ENCODE measurements around the gene CDKAL1. TPM values are rescaled to one million over a fixed set of nuclear protein-coding genes. Genes with fewer than 3 reads are reported as not detected.

CDKAL1 gene
- total RNA-seq, 2 donors from 2014 or later, result 23.0 to 23.7 TPM

DNA sequence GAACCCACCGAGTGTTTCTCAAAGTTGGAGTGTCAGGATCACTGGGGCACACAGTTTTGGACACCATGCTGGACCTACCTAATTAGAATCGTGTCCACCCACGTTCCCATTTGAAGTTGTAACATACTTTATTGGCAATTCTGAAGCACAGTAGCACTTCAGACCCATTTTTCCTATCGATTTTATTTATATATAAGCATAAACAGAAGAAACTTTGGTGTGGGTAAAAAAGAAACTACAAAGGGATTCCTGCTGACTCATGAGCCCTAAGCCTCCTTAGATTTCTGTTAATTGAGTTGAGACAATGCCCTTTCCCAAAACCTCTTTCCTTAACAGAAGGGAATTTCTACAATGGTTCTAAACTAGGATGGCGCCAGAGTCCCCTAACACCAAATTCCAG is 398.0 kb downstream of the CDKAL1 start:
- no peak overlapping the region for H3K27ac Mint-ChIP-seq
- no peak for DNase-seq

DNA sequence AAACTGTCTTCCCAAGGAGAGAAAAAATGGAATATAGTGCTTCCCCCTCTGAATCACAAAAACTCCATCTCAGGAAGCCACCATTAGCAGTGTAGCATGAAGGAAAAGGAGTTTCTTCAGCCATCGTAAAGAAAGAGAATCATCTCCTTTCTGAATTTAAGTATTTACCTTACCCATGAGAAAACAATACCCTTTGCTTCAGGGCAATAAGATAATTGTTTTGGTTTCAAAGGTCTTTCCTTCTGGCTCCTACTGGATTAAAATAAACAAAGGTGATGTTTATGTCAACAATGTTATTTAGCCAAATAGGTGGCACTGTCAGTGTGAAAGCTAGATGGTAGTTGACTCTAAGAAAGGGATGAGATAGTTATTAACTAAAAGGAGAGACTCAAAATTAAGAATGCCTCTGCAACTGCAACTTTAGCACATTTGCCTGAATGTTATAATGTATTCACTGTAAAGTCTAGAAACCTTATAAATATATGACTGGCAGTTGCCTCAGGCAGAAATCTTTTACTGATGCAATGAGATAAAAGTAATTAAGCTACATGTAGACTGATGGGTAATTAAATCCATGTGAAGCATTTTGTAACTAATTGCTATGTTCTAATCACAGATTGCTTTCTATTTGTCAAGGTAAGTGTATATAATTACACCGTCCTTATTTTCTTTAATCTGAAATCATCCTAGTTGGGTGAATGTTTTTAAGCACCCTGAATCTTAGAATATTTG is 399.0 kb downstream of the CDKAL1 start:
- H3K9me3 ChIP-seq (ENCODE audit: control insufficient read depth, low read length, poor library complexity, severe bottlenecking), result no peaks in the 10 kb centered on the region
- ATAC-seq (no peak), DNase-seq (no peak)
- peaks cover 2% of the 10 kb centered on the region for H3K4me1 Mint-ChIP-seq
- H3K36me3 Mint-ChIP-seq (ENCODE audit: low read depth), result peaks cover 5% of the 10 kb centered on the region
- H3K4me3 Mint-ChIP-seq, result no peak overlapping the region
- no peaks in the 10 kb centered on the region for H3K27me3 Mint-ChIP-seq
- no peak overlapping the region for H3K27ac Mint-ChIP-seq

More for the DNA sequence above, 398.0 kb downstream of the CDKAL1 start:
- no peak overlapping the region for H3K4me3 Mint-ChIP-seq
- no peak for ATAC-seq
- no peaks in the 10 kb centered on the region for H3K9me3 ChIP-seq (ENCODE audit: control insufficient read depth, low read length, poor library complexity, severe bottlenecking)
- H3K4me1 Mint-ChIP-seq, result peaks cover 2% of the 10 kb centered on the region
- peaks cover under 1% of the 10 kb centered on the region for H3K36me3 Mint-ChIP-seq (ENCODE audit: low read depth)
- no peaks in the 10 kb centered on the region for H3K27me3 Mint-ChIP-seq

DNA sequence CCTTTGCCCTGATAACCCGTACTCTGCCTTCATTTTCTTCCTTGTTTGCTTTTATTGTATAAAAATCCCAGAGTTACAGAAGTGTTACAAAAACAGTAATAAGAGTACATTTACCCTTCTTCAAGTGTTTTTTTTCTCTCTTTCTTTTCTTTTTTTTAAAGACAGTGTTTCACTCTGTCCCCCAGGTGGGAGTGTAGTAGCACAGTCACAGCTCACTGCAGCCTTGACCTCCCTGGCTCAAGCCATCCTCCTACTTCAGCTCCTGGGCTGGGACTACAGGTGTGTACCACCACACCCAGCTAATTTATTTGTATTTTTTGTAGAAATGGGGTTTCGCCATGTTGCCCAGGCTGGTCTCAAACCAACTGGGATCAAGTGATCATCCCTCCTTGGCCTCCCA is 402.7 kb downstream of the CDKAL1 start:
- Mint-ChIP-seq H3K4me1 (no peaks in the 10 kb centered on the region), H3K27me3 (no peaks in the 10 kb centered on the region), H3K27ac (no peak overlapping the region), H3K36me3 (ENCODE audit: low read depth) (peaks cover 8% of the 10 kb centered on the region), H3K4me3 (no peak overlapping the region)
- ATAC-seq, result no peak
- no peak for DNase-seq
- no peaks in the 10 kb centered on the region for H3K9me3 ChIP-seq (ENCODE audit: control insufficient read depth, low read length, poor library complexity, severe bottlenecking)

- Mint-ChIP-seq H3K36me3 (ENCODE audit: low read depth) (peaks cover 8% of the 10 kb centered on the region), H3K27me3 (no peaks in the 10 kb centered on the region), H3K4me1 (no peaks in the 10 kb centered on the region), H3K27ac (no peak overlapping the region), H3K4me3 (no peak overlapping the region)
- DNase-seq (no peak), ATAC-seq (no peak)
- no peaks in the 10 kb centered on the region for H3K9me3 ChIP-seq (ENCODE audit: control insufficient read depth, low read length, poor library complexity, severe bottlenecking)
These were observed 405.0 kb downstream of the CDKAL1 start for GRCh38 chr6:20939161-20939775.

DNA sequence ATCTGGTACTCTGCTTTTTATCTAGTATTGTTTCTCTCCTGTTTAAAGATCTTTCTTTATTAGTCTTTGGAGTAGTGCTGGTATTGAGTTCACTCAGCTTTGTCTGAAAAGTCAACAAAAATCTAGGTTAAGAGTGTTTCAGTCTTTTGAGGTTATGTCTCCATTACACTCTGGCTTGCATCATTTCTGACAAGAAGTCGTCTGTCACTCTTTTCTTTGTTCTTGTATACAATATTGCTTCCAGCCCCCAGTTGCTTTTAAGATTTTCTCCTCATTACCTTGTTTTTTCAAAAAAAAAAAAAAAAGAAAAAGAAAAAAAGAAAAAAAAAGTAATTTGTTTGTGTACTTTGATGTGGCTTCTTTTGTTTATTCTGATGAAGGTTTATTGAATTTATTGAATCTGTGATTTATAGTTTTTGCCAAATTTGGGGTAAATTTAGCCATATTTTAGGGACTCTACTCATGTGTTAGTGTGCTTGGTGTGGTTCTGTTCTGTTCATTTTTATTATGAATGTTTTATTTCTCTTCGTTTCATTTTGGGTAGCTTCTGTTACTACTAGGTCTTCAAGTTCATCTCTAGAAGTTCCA is 408.9 kb downstream of the CDKAL1 start:
- no peaks in the 10 kb centered on the region for H3K4me1 Mint-ChIP-seq
- no peaks in the 10 kb centered on the region for H3K9me3 ChIP-seq (ENCODE audit: control insufficient read depth, low read length, poor library complexity, severe bottlenecking)
- H3K27me3 Mint-ChIP-seq, result no peaks in the 10 kb centered on the region
- DNase-seq, result no peak
- ATAC-seq, result no peak
- no peak overlapping the region for H3K4me3 Mint-ChIP-seq
- H3K27ac Mint-ChIP-seq, result no peak overlapping the region
- peaks cover 4% of the 10 kb centered on the region for H3K36me3 Mint-ChIP-seq (ENCODE audit: low read depth)

- Mint-ChIP-seq H3K4me3 (no peak overlapping the region), H3K36me3 (ENCODE audit: low read depth) (peaks cover 4% of the 10 kb centered on the region), H3K4me1 (no peaks in the 10 kb centered on the region), H3K27me3 (no peaks in the 10 kb centered on the region), H3K27ac (no peak overlapping the region)
- H3K9me3 ChIP-seq (ENCODE audit: control insufficient read depth, low read length, poor library complexity, severe bottlenecking), result no peaks in the 10 kb centered on the region
- no peak for ATAC-seq
- DNase-seq, result no peak
These were observed 409.7 kb downstream of the CDKAL1 start for GRCh38 chr6:20943922-20944321.

- Mint-ChIP-seq H3K27ac (no peak overlapping the region), H3K4me3 (no peak overlapping the region), H3K4me1 (no peaks in the 10 kb centered on the region), H3K36me3 (ENCODE audit: low read depth) (peaks cover 2% of the 10 kb centered on the region), H3K27me3 (no peaks in the 10 kb centered on the region)
- no peaks in the 10 kb centered on the region for H3K9me3 ChIP-seq (ENCODE audit: control insufficient read depth, low read length, poor library complexity, severe bottlenecking)
- no peak for DNase-seq
- ATAC-seq, result no peak
These were observed 411.8 kb downstream of the CDKAL1 start for GRCh38 chr6:20946022-20946421.

- no peaks in the 10 kb centered on the region for H3K9me3 ChIP-seq (ENCODE audit: control insufficient read depth, low read length, poor library complexity, severe bottlenecking)
- H3K36me3 Mint-ChIP-seq (ENCODE audit: low read depth), result peaks cover 2% of the 10 kb centered on the region
- H3K4me1 Mint-ChIP-seq, result no peaks in the 10 kb centered on the region
- no peak overlapping the region for H3K27ac Mint-ChIP-seq
- no peaks in the 10 kb centered on the region for H3K27me3 Mint-ChIP-seq
- no peak overlapping the region for H3K4me3 Mint-ChIP-seq
- ATAC-seq (no peak), DNase-seq (no peak)
These were observed 412.6 kb downstream of the CDKAL1 start for GRCh38 chr6:20946890-20947289.

GRCh38 chr6:20947977-20948376 is 413.7 kb downstream of the CDKAL1 start:
- DNase-seq (no peak), ATAC-seq (no peak)
- H3K4me3 Mint-ChIP-seq, result no peak overlapping the region
- H3K9me3 ChIP-seq (ENCODE audit: control insufficient read depth, low read length, poor library complexity, severe bottlenecking), result no peaks in the 10 kb centered on the region
- H3K4me1 Mint-ChIP-seq, result no peaks in the 10 kb centered on the region
- no peak overlapping the region for H3K27ac Mint-ChIP-seq
- no peaks in the 10 kb centered on the region for H3K27me3 Mint-ChIP-seq
- peaks cover 2% of the 10 kb centered on the region for H3K36me3 Mint-ChIP-seq (ENCODE audit: low read depth)

- DNase-seq (no peak), ATAC-seq (no peak)
- no peaks in the 10 kb centered on the region for H3K27me3 Mint-ChIP-seq
- H3K9me3 ChIP-seq (ENCODE audit: control insufficient read depth, low read length, poor library complexity, severe bottlenecking), result no peaks in the 10 kb centered on the region
- no peak overlapping the region for H3K27ac Mint-ChIP-seq
- no peaks in the 10 kb centered on the region for H3K4me1 Mint-ChIP-seq
- peaks cover 2% of the 10 kb centered on the region for H3K36me3 Mint-ChIP-seq (ENCODE audit: low read depth)
- no peak overlapping the region for H3K4me3 Mint-ChIP-seq
These were observed 414.3 kb downstream of the CDKAL1 start for GRCh38 chr6:20948556-20948955.

DNA sequence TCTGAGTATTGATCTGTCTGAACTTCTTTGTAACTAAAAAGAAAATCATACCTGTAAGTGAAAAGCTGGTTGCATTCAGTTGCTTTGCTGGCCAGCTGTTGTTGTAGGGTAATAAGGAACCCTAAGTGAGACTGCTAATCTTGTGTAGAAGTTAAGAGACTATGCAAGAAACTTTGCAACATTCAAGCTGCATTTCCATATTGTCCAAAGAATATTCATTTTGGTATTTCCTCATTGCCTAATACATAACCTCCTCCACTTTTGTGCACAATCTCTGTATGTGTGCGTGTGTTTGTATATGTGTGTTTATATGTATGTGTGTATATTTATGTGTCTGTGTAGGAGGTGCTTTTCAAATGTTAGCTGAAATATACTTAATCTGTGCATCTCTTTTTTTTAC is 414.9 kb downstream of the CDKAL1 start:
- H3K27me3 Mint-ChIP-seq, result no peaks in the 10 kb centered on the region
- no peaks in the 10 kb centered on the region for H3K4me1 Mint-ChIP-seq
- peaks cover 2% of the 10 kb centered on the region for H3K36me3 Mint-ChIP-seq (ENCODE audit: low read depth)
- H3K9me3 ChIP-seq (ENCODE audit: control insufficient read depth, low read length, poor library complexity, severe bottlenecking), result no peaks in the 10 kb centered on the region
- DNase-seq (no peak), ATAC-seq (no peak)
- H3K4me3 Mint-ChIP-seq, result no peak overlapping the region
- no peak overlapping the region for H3K27ac Mint-ChIP-seq

GRCh38 chr6:20952699-20953474 is 418.6 kb downstream of the CDKAL1 start:
- DNase-seq (no peak), ATAC-seq (no peak)
- Mint-ChIP-seq H3K36me3 (ENCODE audit: low read depth) (peaks cover 7% of the 10 kb centered on the region), H3K27ac (no peak overlapping the region), H3K4me3 (no peak overlapping the region), H3K4me1 (no peaks in the 10 kb centered on the region), H3K27me3 (no peaks in the 10 kb centered on the region)
- H3K9me3 ChIP-seq (ENCODE audit: control insufficient read depth, low read length, poor library complexity, severe bottlenecking), result no peaks in the 10 kb centered on the region

GRCh38 chr6:20954315-20954714 is 420.1 kb downstream of the CDKAL1 start:
- Mint-ChIP-seq H3K4me3 (no peak overlapping the region), H3K27ac (no peak overlapping the region)
- ATAC-seq, result no peak

More at GRCh38 chr6:20954315-20954714, 420.1 kb downstream of the CDKAL1 start:
- H3K9me3 ChIP-seq (ENCODE audit: control insufficient read depth, low read length, poor library complexity, severe bottlenecking), result no peaks in the 10 kb centered on the region
- Mint-ChIP-seq H3K36me3 (ENCODE audit: low read depth) (peaks cover 5% of the 10 kb centered on the region), H3K27me3 (no peaks in the 10 kb centered on the region), H3K4me1 (no peaks in the 10 kb centered on the region)
- no peak for DNase-seq
